H9 (cell line): Measurements from ENCODE around the gene SF3A2. TPM values are rescaled to one million over a fixed set of nuclear protein-coding genes. Genes with fewer than 3 reads are reported as not detected.

ENCODE experiments used
- DNase-seq: peaks from one replicate; pipeline ENCODE4 v3.0.0-alpha.2; 2017
- H2AFZ ChIP-seq: one replicate; pipeline ENCODE4 v1.6.1; 2013; ENCODE audit warnings: mild to moderate bottlenecking, low read length, control low read depth, moderate library complexity
- H2AK5ac ChIP-seq: 2 replicates; pipeline ENCODE4 v1.6.1; 2013; ENCODE audit warnings: low read length, control low read depth, mixed read lengths; ENCODE audit not compliant: insufficient read length
- H2BK120ac ChIP-seq: one replicate; pipeline ENCODE4 v1.6.1; 2013; ENCODE audit warnings: low read depth, mild to moderate bottlenecking, low read length, control low read depth, inconsistent platforms; ENCODE audit not compliant: poor library complexity, severe bottlenecking
- H2BK12ac ChIP-seq: 2 replicates; pipeline ENCODE4 v1.6.1; 2013; ENCODE audit warnings: low read length, control low read depth, mixed read lengths, low read depth; ENCODE audit not compliant: insufficient read length
- H2BK15ac ChIP-seq: 2 replicates; pipeline ENCODE4 v1.6.1; 2013; ENCODE audit warnings: low read depth, low read length, control low read depth
- H2BK20ac ChIP-seq: one replicate; pipeline ENCODE4 v1.6.1; 2013; ENCODE audit warnings: low read depth, mild to moderate bottlenecking, low read length, control low read depth, inconsistent platforms; ENCODE audit not compliant: poor library complexity, severe bottlenecking
- H2BK5ac ChIP-seq: 2 replicates; pipeline ENCODE4 v1.6.1; 2013; ENCODE audit warnings: low read length, control low read depth, mixed read lengths; ENCODE audit not compliant: insufficient read length
- H3K14ac ChIP-seq: 2 replicates; pipeline ENCODE4 v1.6.1; 2013; ENCODE audit warnings: low read length, control low read depth; ENCODE audit not compliant: insufficient read depth
- H3K18ac ChIP-seq: 2 replicates; pipeline ENCODE4 v1.6.1; 2013; ENCODE audit warnings: low read depth, mild to moderate bottlenecking, mixed read lengths, low read length, control low read depth; ENCODE audit not compliant: insufficient read length
- H3K23ac ChIP-seq: 2 replicates; pipeline ENCODE4 v1.6.1; 2013; ENCODE audit warnings: low read length, control low read depth, mixed read lengths, low read depth; ENCODE audit not compliant: insufficient read length
- H3K23me2 ChIP-seq: 2 replicates; pipeline ENCODE4 v1.6.1; 2013; ENCODE audit warnings: low read depth, mild to moderate bottlenecking, mixed read lengths, low read length, control low read depth; ENCODE audit not compliant: insufficient read length, poor library complexity, severe bottlenecking
- H3K27ac ChIP-seq: 2 replicates; pipeline ENCODE4 v1.5.1; 2013; ENCODE audit warnings: low read length, control low read depth, mixed read lengths, low read depth; ENCODE audit not compliant: insufficient read length
- H3K27me3 ChIP-seq: 2 replicates; pipeline ENCODE4 v1.6.1; 2013; ENCODE audit warnings: low read length, control low read depth, inconsistent platforms; ENCODE audit not compliant: insufficient read depth
- H3K4ac ChIP-seq: 2 replicates; pipeline ENCODE4 v1.6.1; 2013; ENCODE audit warnings: low read depth, mild to moderate bottlenecking, control low read depth, inconsistent platforms, low read length, moderate library complexity
- H3K4me1 ChIP-seq: 2 replicates; pipeline ENCODE4 v1.6.1; 2013; ENCODE audit warnings: low read length, control low read depth, inconsistent platforms; ENCODE audit not compliant: insufficient read depth
- H3K4me2 ChIP-seq: 2 replicates; pipeline ENCODE4 v1.6.1; 2013; ENCODE audit warnings: low read length, control low read depth, mixed read lengths; ENCODE audit not compliant: insufficient read length, insufficient read depth
- H3K56ac ChIP-seq: 2 replicates; pipeline ENCODE4 v1.6.1; 2013; ENCODE audit warnings: low read depth, mild to moderate bottlenecking, mixed read lengths, low read length, control low read depth; ENCODE audit not compliant: insufficient read length
- H3K79me1 ChIP-seq: 2 replicates; pipeline ENCODE4 v1.6.1; 2013; ENCODE audit warnings: low read depth, mild to moderate bottlenecking, moderate library complexity, low read length, control low read depth, inconsistent platforms; ENCODE audit not compliant: insufficient read depth, poor library complexity, severe bottlenecking
- H3K79me2 ChIP-seq: 2 replicates; pipeline ENCODE4 v1.6.1; 2013; ENCODE audit warnings: low read length, control low read depth, inconsistent platforms; ENCODE audit not compliant: insufficient read depth
- H3K9ac ChIP-seq: 2 replicates; pipeline ENCODE4 v1.6.1; 2013; ENCODE audit warnings: low read length, control low read depth, mixed read lengths; ENCODE audit not compliant: insufficient read length; ENCODE audit errors: extremely low read depth
- H3K9me3 ChIP-seq: one replicate; pipeline ENCODE4 v1.6.1; 2013; ENCODE audit warnings: low read depth, low read length, inconsistent platforms; ENCODE audit not compliant: control insufficient read depth
- H3T11ph ChIP-seq: one replicate; pipeline ENCODE4 v1.6.1; 2013; ENCODE audit warnings: mild to moderate bottlenecking, low read length, control low read depth, inconsistent platforms
- H4K20me1 ChIP-seq: one replicate; pipeline ENCODE4 v1.6.1; 2013; ENCODE audit not compliant: control insufficient read depth, insufficient read length, insufficient read depth
- H4K5ac ChIP-seq: 2 replicates; pipeline ENCODE4 v1.6.1; 2013; ENCODE audit warnings: low read depth, mild to moderate bottlenecking, mixed read lengths, low read length, control low read depth; ENCODE audit not compliant: insufficient read length
- H4K8ac ChIP-seq: replicated peaks from 2 replicates; pipeline ENCODE4 v1.6.1; 2013; ENCODE audit warnings: low read length, control low read depth, mixed read lengths, low read depth; ENCODE audit not compliant: insufficient read length
- H4K91ac ChIP-seq: 2 replicates; pipeline ENCODE4 v1.6.1; 2013; ENCODE audit warnings: low read depth, mild to moderate bottlenecking, moderate library complexity, mixed read lengths, low read length, control low read depth; ENCODE audit not compliant: insufficient read length
- H3K27ac Mint-ChIP-seq, 3 experiments: 2 replicates in 2 of 3; 3 replicates in 1 of 3; pipeline ENCODE4 v1.8.0; 2020 to 2021; ENCODE audit warnings: mixed read lengths in 3 of 3, mild to moderate bottlenecking in 1 of 3, moderate library complexity in 1 of 3
- H3K27me3 Mint-ChIP-seq: 2 replicates; pipeline ENCODE4 v1.8.0; 2021; ENCODE audit warnings: low read depth, mild to moderate bottlenecking, moderate library complexity, mixed read lengths
- H3K36me3 Mint-ChIP-seq, 3 experiments: 2 replicates in 2 of 3; 3 replicates in 1 of 3; pipeline ENCODE4 v1.8.0; 2020 to 2021; ENCODE audit warnings: low read depth in 3 of 3, mixed read lengths in 3 of 3; ENCODE audit not compliant: insufficient read depth in 1 of 3
- H3K4me1 Mint-ChIP-seq, 2 experiments: 2 replicates each; pipeline ENCODE4 v1.8.0; 2020; ENCODE audit warnings: mixed read lengths in 2 of 2
- H3K4me3 Mint-ChIP-seq, 2 experiments: 2 replicates in 1 of 2; 3 replicates in 1 of 2; pipeline ENCODE4 v1.8.0; 2020 to 2021; ENCODE audit warnings: mild to moderate bottlenecking in 2 of 2, mixed read lengths in 2 of 2, moderate library complexity in 1 of 2
- H3K9me3 Mint-ChIP-seq, 2 experiments: 2 replicates in 1 of 2; 3 replicates in 1 of 2; pipeline ENCODE4 v1.8.0; 2020; ENCODE audit warnings: mild to moderate bottlenecking in 2 of 2, mixed read lengths in 2 of 2, moderate library complexity in 1 of 2
- CTCF ChIP-seq: fragments of 200-600 bp; sonication (generic); conservative IDR thresholded peaks from 3 replicates; pipeline ENCODE4 v1.8.0; 2021; ENCODE audit warnings: antibody characterized with exemption, mild to moderate bottlenecking
- WGBS: extraction: QIAGEN DNeasy Blood & Tissue Kit; methylation state at CpG from one replicate; pipeline ENCODE4 v1.1.7; 2013; ENCODE audit warnings: missing lambda C conversion rate, low lambda C conversion rate, mixed read lengths; ENCODE audit not compliant: insufficient read length; ENCODE audit errors: extremely low coverage; 5-methylcytosine and 5-hydroxymethylcytosine counted together
- total RNA-seq: library from RNA; stranded (reverse); gene quantifications from 2 replicates; pipeline ENCODE4 v1.2.1, GENCODE V29; 2021

The SF3A2 gene
- total RNA-seq, 1 experiment from 2014 or later = 166 TPM

- no peak overlapping the region for H2BK12ac ChIP-seq
- no peaks in the 10 kb centered on the region for H4K20me1 ChIP-seq
- H3K23ac ChIP-seq = no peak overlapping the region
- H4K5ac ChIP-seq = no peak overlapping the region
- H3K14ac ChIP-seq = no peak overlapping the region
- no peaks in the 10 kb centered on the region for H3K23me2 ChIP-seq
- no peak overlapping the region for H4K8ac ChIP-seq
- no peak for TF ChIP-seq CTCF
- Mint-ChIP-seq H3K36me3 (peaks cover 13 to 37% (median 29%) of the 10 kb centered on the region in 3 experiments; a peak in 6 of 7 replicates), H3K27me3 (peaks cover 2% of the 10 kb centered on the region), H3K9me3 (no peaks in the 10 kb centered on the region), H3K27ac (no peak overlapping the region), H3K4me1 (no peaks in the 10 kb centered on the region), H3K4me3 (no peak overlapping the region)
- no peak overlapping the region for H2BK120ac ChIP-seq
- H2BK5ac ChIP-seq = no peak overlapping the region
- no peak overlapping the region for H2AK5ac ChIP-seq
- peaks cover 2% of the 10 kb centered on the region for H3K79me1 ChIP-seq
- H3K4me1 ChIP-seq = no peaks in the 10 kb centered on the region
- no peak overlapping the region for H3K4ac ChIP-seq
- no peak overlapping the region for H2BK15ac ChIP-seq
- no peak overlapping the region for H4K91ac ChIP-seq
- H3T11ph ChIP-seq = no peak overlapping the region
- DNase-seq = no peak
- no peak overlapping the region for H3K4me2 ChIP-seq
- WGBS = no CpG with 5 or more reads among the region's 28 CpGs
- no peak overlapping the region for H3K18ac ChIP-seq
- H3K9ac ChIP-seq = no peak overlapping the region
- H2AFZ ChIP-seq = no peak overlapping the region
- no peak overlapping the region for H2BK20ac ChIP-seq
- no peak overlapping the region for H3K56ac ChIP-seq
- H3K79me2 ChIP-seq = peaks cover under 1% of the 10 kb centered on the region; the same call in 1 of the 2 replicates
- H3K9me3 ChIP-seq = no peaks in the 10 kb centered on the region
- no peak overlapping the region for H3K27ac ChIP-seq
- no peaks in the 10 kb centered on the region for H3K27me3 ChIP-seq
Observed at GRCh38 chr19:2247433-2248101, 10.9 kb downstream of the SF3A2 start.
